SK-N-SH (cell line): ENCODE measurements around the gene SLC2A9. TPM values are rescaled to one million over a fixed set of nuclear protein-coding genes. Genes with fewer than 3 reads are reported as not detected.

ENCODE experiments used
- CTCF ChIA-PET: fragments of 300-600, 350-600 bp; formaldehyde crosslinking; extraction: SDS; loops from one replicate; lab custom pipeline; 2021; lab: Yijun Ruan, JAX
- POLR2A ChIA-PET: fragments of 350-600 bp; sonication (Branson Sonifier 250); formaldehyde crosslinking; extraction: SDS; loops from one replicate; lab custom pipeline; 2020; ENCODE audit warnings: antibody characterized with exemption, inconsistent platforms; lab: Yijun Ruan, JAX
- DNase-seq: peaks from one replicate; pipeline ENCODE4 v3.0.0; 2012
- H2AFZ ChIP-seq: fragments of 200-600 bp; sonication (generic); 2 replicates; pipeline ENCODE4 v1.8.1; 2016; ENCODE audit warnings: antibody characterized with exemption, mild to moderate bottlenecking, low read depth
- H3F3A ChIP-seq: fragments of 200-600 bp; sonication (generic); replicated peaks from 2 replicates; pipeline ENCODE3; 2016; ENCODE audit warnings: antibody characterized with exemption, mild to moderate bottlenecking; ENCODE audit not compliant: insufficient read depth
- H3K27ac ChIP-seq, 2 experiments: fragments of 200-500 bp in 1 of 2; fragments of 200-600 bp in 1 of 2; sonication (Bioruptor generic) in 1 of 2; sonication (generic), shearing (Covaris generic) in 1 of 2; 2 replicates each; pipeline versions ENCODE4 v1.5.1 to v1.6.1; 2014 to 2016; ENCODE audit warnings: low read depth in 2 of 2, inconsistent platforms in 1 of 2, low read length in 1 of 2, mild to moderate bottlenecking in 1 of 2, mixed read lengths in 1 of 2
- H3K27me3 ChIP-seq: fragments of 200-600 bp; sonication (generic), shearing (Covaris generic); 2 replicates; pipeline ENCODE4 v1.6.1; 2016; ENCODE audit warnings: mixed run types; ENCODE audit not compliant: insufficient read depth
- H3K36me3 ChIP-seq, 2 experiments: fragments of 200-500 bp in 1 of 2; fragments of 200-600 bp in 1 of 2; sonication (Bioruptor generic) in 1 of 2; sonication (generic) in 1 of 2; replicated peaks in 1 of 2; 2 replicates each; pipeline versions ENCODE3 to v1.5.1; 2014 to 2016; ENCODE audit warnings: low read length in 1 of 2, mild to moderate bottlenecking in 1 of 2; ENCODE audit not compliant: insufficient read depth in 2 of 2, control insufficient read depth in 1 of 2
- H3K4me1 ChIP-seq, 2 experiments: fragments of 200-500 bp in 1 of 2; fragments of 200-600 bp in 1 of 2; sonication (Bioruptor generic) in 1 of 2; sonication (generic), shearing (Covaris generic) in 1 of 2; 2 replicates each; pipeline versions ENCODE4 v1.5.1 to v1.6.1; 2014 to 2016; ENCODE audit warnings: low read depth in 1 of 2, low read length in 1 of 2, mixed run types in 1 of 2; ENCODE audit not compliant: insufficient read depth in 2 of 2, control insufficient read depth in 1 of 2
- H3K4me2 ChIP-seq: fragments of 200-600 bp; sonication (generic), shearing (Covaris generic); 2 replicates; pipeline ENCODE4 v1.6.1; 2017; ENCODE audit warnings: mixed run types
- H3K4me3 ChIP-seq, 2 experiments: fragments of 200-500 bp in 1 of 2; fragments of 200-600 bp in 1 of 2; sonication (Bioruptor generic) in 1 of 2; sonication (generic), shearing (Covaris generic) in 1 of 2; 2 replicates each; pipeline versions ENCODE4 v1.5.1 to v1.8.1; 2014 to 2016; ENCODE audit warnings: low read depth in 2 of 2, inconsistent platforms in 1 of 2, low read length in 1 of 2, mild to moderate bottlenecking in 1 of 2, mixed read lengths in 1 of 2, moderate library complexity in 1 of 2
- H3K79me2 ChIP-seq: fragments of 200-600 bp; sonication (generic); 2 replicates; pipeline ENCODE4 v1.8.1; 2017; ENCODE audit warnings: mild to moderate bottlenecking; ENCODE audit not compliant: insufficient read depth
- H3K9ac ChIP-seq: fragments of 200-600 bp; sonication (generic); 2 replicates; pipeline ENCODE4 v1.6.1; 2017; ENCODE audit warnings: mixed run types
- H3K9me2 ChIP-seq: fragments of 200-600 bp; sonication (generic); 2 replicates; pipeline ENCODE4 v1.6.1; 2017; ENCODE audit warnings: mixed run types
- H3K9me3 ChIP-seq: fragments of 200-600 bp; sonication (generic); 2 replicates; pipeline ENCODE4 v1.6.1; 2017; ENCODE audit warnings: mixed run types, mild to moderate bottlenecking, moderate library complexity
- H4K20me1 ChIP-seq: fragments of 200-600 bp; sonication (generic); 2 replicates; pipeline ENCODE4 v1.6.1; 2017; ENCODE audit warnings: mild to moderate bottlenecking, mixed run types; ENCODE audit not compliant: insufficient read depth
- CHD2 ChIP-seq: fragments of 150-350 bp; IDR thresholded peaks from 2 replicates; pipeline ENCODE4 v1.6.1; 2018; ENCODE audit warnings: low read length; ENCODE audit not compliant: partially characterized antibody
- ELF1 ChIP-seq: IDR thresholded peaks from 2 replicates; pipeline ENCODE4 v1.4.0; 2012
- FOSL2 ChIP-seq: IDR thresholded peaks from 2 replicates; pipeline ENCODE4 v1.4.0; 2012; ENCODE audit warnings: low read depth, mild to moderate bottlenecking, moderate library complexity, borderline replicate concordance
- GABPA ChIP-seq: IDR thresholded peaks from 2 replicates; pipeline ENCODE4 v1.4.0; 2012; ENCODE audit warnings: low read depth, mild to moderate bottlenecking
- IRF3 ChIP-seq: fragments of 150-350 bp; IDR thresholded peaks from 2 replicates; pipeline ENCODE4 v1.6.1; 2016; ENCODE audit warnings: mild to moderate bottlenecking, low read depth, low read length
- JUND ChIP-seq: IDR thresholded peaks from 2 replicates; pipeline ENCODE4 v1.4.0; 2012
- MEF2A ChIP-seq: IDR thresholded peaks from 2 replicates; pipeline ENCODE4 v1.4.0; 2012; ENCODE audit warnings: low read depth, borderline replicate concordance
- MXI1 ChIP-seq: IDR thresholded peaks from 2 replicates; pipeline ENCODE4 v1.6.1; 2012; ENCODE audit warnings: mild to moderate bottlenecking, low read depth, low read length, improper control_type of control experiment
- NFIC ChIP-seq: IDR thresholded peaks from 2 replicates; pipeline ENCODE4 v1.4.0; 2012; ENCODE audit warnings: borderline replicate concordance
- NRF1 ChIP-seq: IDR thresholded peaks from 2 replicates; pipeline ENCODE4 v1.6.1; 2012; ENCODE audit warnings: low read depth, mild to moderate bottlenecking, low read length
- PBX3 ChIP-seq: IDR thresholded peaks from 2 replicates; pipeline ENCODE4; 2012
- POLR2AphosphoS5 ChIP-seq: IDR thresholded peaks from 2 replicates; pipeline ENCODE4 v1.6.1; 2012; ENCODE audit warnings: low read depth, low read length
- REST ChIP-seq: IDR thresholded peaks from 2 replicates; pipeline ENCODE4 v1.6.1; 2012; ENCODE audit warnings: mild to moderate bottlenecking, low read depth, low read length, moderate library complexity
- TAF1 ChIP-seq: IDR thresholded peaks from 2 replicates; pipeline ENCODE4 v1.6.1; 2012; ENCODE audit warnings: low read depth, mild to moderate bottlenecking, low read length, moderate library complexity, borderline replicate concordance
- TCF12 ChIP-seq: IDR thresholded peaks from 2 replicates; pipeline ENCODE4 v1.4.0; 2012
- USF1 ChIP-seq: IDR thresholded peaks from 2 replicates; pipeline ENCODE4 v1.4.0; 2012; ENCODE audit warnings: low read depth, borderline replicate concordance
- USF2 ChIP-seq: fragments of 150-350 bp; IDR thresholded peaks from 2 replicates; pipeline ENCODE4 v1.6.1; 2017; ENCODE audit warnings: antibody characterized with exemption, low read length, low read depth, borderline replicate concordance
- WGBS: methylation state at CpG from one replicate; pipeline ENCODE4 v1.1.6; 2017; ENCODE audit warnings: low lambda C conversion rate; 5-methylcytosine and 5-hydroxymethylcytosine counted together
- polyA plus RNA-seq, 3 experiments: library from polyadenylated mRNA; depleted of rRNA; stranded (reverse); fragments of >200 nt; gene quantifications; 2 replicates each; pipeline ENCODE4 v1.2.3, GENCODE V29; 2012

SLC2A9 gene
- polyA plus RNA-seq, 1 of the 3 experiments (the other 2 are of a cell fraction), result not detected

- Histone ChIP-seq H3K4me2 (no peak overlapping the region), H3K9ac (no peak overlapping the region), H3K9me3 (peaks cover 4% of the 10 kb centered on the region; the same call in 1 of the 2 replicates), H3K79me2 (no peaks in the 10 kb centered on the region), H3F3A (no peaks in the 10 kb centered on the region), H3K4me3 (no peak overlapping the region), H2AFZ (no peak overlapping the region), H3K36me3 (no peaks in the 10 kb centered on the region), H3K4me1 (no peaks in the 10 kb centered on the region), H3K27me3 (no peaks in the 10 kb centered on the region), H3K27ac (no peak overlapping the region), H3K9me2 (no peaks in the 10 kb centered on the region), H4K20me1 (no peaks in the 10 kb centered on the region)
- TF ChIP-seq IRF3 (no peak), TCF12 (no peak), MXI1 (no peak), NFIC (no peak), FOSL2 (no peak)
- no peak for DNase-seq
- ChIA-PET CTCF (interaction anchor here (1.4 kb wide), 1 partner anchor 22 kb away, joined by 8 read pairs; no protein-coding TSS in a partner anchor), POLR2A (no interaction called here)
- WGBS, result 38% methylated on average over 6 of the region's 6 CpGs
Observed at GRCh38 chr4:10041036-10041435, 19.7 kb upstream of the SLC2A9 start.

GRCh38 chr4:10040049-10040892 lies 19.0 kb upstream of the SLC2A9 start:
- CTCF ChIA-PET, result interaction anchor here (1.4 kb wide), 1 partner anchor 21 kb away, joined by 8 read pairs; no protein-coding TSS in a partner anchor
- Histone ChIP-seq H4K20me1 (no peaks in the 10 kb centered on the region), H3K36me3 (no peaks in the 10 kb centered on the region), H3K4me3 (no peak overlapping the region), H3K27ac (no peak overlapping the region), H3F3A (no peaks in the 10 kb centered on the region), H3K4me1 (no peaks in the 10 kb centered on the region), H3K79me2 (no peaks in the 10 kb centered on the region), H3K27me3 (no peaks in the 10 kb centered on the region), H3K9me3 (peaks cover 4% of the 10 kb centered on the region; the same call in 1 of the 2 replicates), H3K9ac (no peak overlapping the region), H2AFZ (no peak overlapping the region), H3K9me2 (no peaks in the 10 kb centered on the region), H3K4me2 (no peak overlapping the region)
- DNase-seq, result no peak
- POLR2A ChIA-PET, result no interaction called here
- 28% methylated on average over 10 of the region's 10 CpGs for WGBS
- TF ChIP-seq TAF1 (no peak), ELF1 (no peak), USF2 (no peak), JUND (no peak), POLR2AphosphoS5 (no peak), USF1 (no peak), TCF12 (no peak), GABPA (no peak), CHD2 (no peak), NRF1 (no peak), IRF3 (no peak), PBX3 (no peak), REST (no peak), MEF2A (no peak)
- TF ChIP-seq, all 33 proteins: peak for 0
